Measurements from ENCODE around the gene TMEM187.

TMEM187 gene

GRCh38 chrX:153954558-153955227, 17.9 kb upstream of the TMEM187 start:
- Mint-ChIP-seq H3K36me3 (ENCODE audit: low read depth) (peaks cover 52% of the 10 kb centered on the region), H3K4me1 (peaks cover 11% of the 10 kb centered on the region), H3K4me3 (no peak overlapping the region), H3K27ac (no peak overlapping the region), H3K27me3 (ENCODE audit: low read depth) (no peaks in the 10 kb centered on the region), H3K9me3 (no peaks in the 10 kb centered on the region)
- TF ChIP-seq CTCF (IDR thresholded peaks at IDR 0.05; ENCODE audit: unreplicated experiment in 3 of 3) = no peak

DNA sequence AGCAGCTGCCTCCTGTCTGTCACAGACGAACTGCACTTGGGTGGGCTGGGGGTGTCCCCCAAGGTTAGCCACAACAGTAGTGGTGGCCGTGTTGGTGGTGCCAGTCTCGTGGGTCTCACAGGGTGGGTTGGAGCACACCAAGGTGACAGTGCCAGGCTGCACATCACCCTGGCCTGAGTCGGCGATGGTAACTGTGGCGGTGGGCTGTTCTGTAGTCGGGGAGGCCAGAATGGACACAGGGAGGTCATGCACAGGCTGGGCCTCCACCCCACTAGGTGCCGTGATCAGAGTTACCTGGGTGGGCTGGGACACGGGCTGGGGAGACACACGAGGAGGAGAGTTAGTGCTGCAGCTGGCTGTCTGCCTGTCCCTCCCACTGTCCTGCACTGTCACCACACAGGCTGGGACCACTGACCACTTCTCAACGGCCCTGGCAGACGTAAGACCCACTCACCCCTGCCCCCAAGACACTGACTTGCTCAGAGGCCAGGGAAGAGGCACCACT, 17.3 kb upstream of the TMEM187 start:
- peaks cover 54% of the 10 kb centered on the region for H3K36me3 Mint-ChIP-seq (ENCODE audit: low read depth)
- peaks cover 9% of the 10 kb centered on the region for H3K4me1 Mint-ChIP-seq
- no peak overlapping the region for H3K4me3 Mint-ChIP-seq
- H3K9me3 Mint-ChIP-seq = no peaks in the 10 kb centered on the region
- no peak overlapping the region for H3K27ac Mint-ChIP-seq
- no peaks in the 10 kb centered on the region for H3K27me3 Mint-ChIP-seq (ENCODE audit: low read depth)
- no peak for TF ChIP-seq CTCF (IDR thresholded peaks at IDR 0.05; ENCODE audit: unreplicated experiment in 3 of 3)

GRCh38 chrX:153956044-153956907, 16.3 kb upstream of the TMEM187 start:
- Mint-ChIP-seq H3K4me3 (no peak overlapping the region), H3K4me1 (peaks cover 4% of the 10 kb centered on the region), H3K36me3 (ENCODE audit: low read depth) (peaks cover 54% of the 10 kb centered on the region), H3K27me3 (ENCODE audit: low read depth) (no peaks in the 10 kb centered on the region), H3K9me3 (no peaks in the 10 kb centered on the region), H3K27ac (no peak overlapping the region)
- TF ChIP-seq CTCF (IDR thresholded peaks at IDR 0.05; ENCODE audit: unreplicated experiment in 3 of 3) = no peak

- Mint-ChIP-seq H3K4me3 (no peak overlapping the region), H3K4me1 (peaks cover 4% of the 10 kb centered on the region), H3K36me3 (ENCODE audit: low read depth) (peaks cover 58% of the 10 kb centered on the region)
These were observed 15.3 kb upstream of the TMEM187 start for GRCh38 chrX:153957224-153957623.

GRCh38 chrX:153958605-153959004, 13.9 kb upstream of the TMEM187 start:
- no peak overlapping the region for H3K4me3 Mint-ChIP-seq
- no peaks in the 10 kb centered on the region for H3K9me3 Mint-ChIP-seq
- no peaks in the 10 kb centered on the region for H3K4me1 Mint-ChIP-seq
- no peaks in the 10 kb centered on the region for H3K27me3 Mint-ChIP-seq (ENCODE audit: low read depth)
- no peak overlapping the region for H3K27ac Mint-ChIP-seq
- no peak for TF ChIP-seq CTCF (IDR thresholded peaks at IDR 0.05; ENCODE audit: unreplicated experiment in 3 of 3)
- peaks cover 56% of the 10 kb centered on the region for H3K36me3 Mint-ChIP-seq (ENCODE audit: low read depth)

More at GRCh38 chrX:153957224-153957623, 15.3 kb upstream of the TMEM187 start:
- no peaks in the 10 kb centered on the region for H3K27me3 Mint-ChIP-seq (ENCODE audit: low read depth)
- H3K9me3 Mint-ChIP-seq = no peaks in the 10 kb centered on the region
- no peak for TF ChIP-seq CTCF (IDR thresholded peaks at IDR 0.05; ENCODE audit: unreplicated experiment in 3 of 3)
- no peak overlapping the region for H3K27ac Mint-ChIP-seq
